ENCODE results near the gene RPS6KA6. TPM values are rescaled to one million over a fixed set of nuclear protein-coding genes. Genes with fewer than 3 reads are reported as not detected.

RPS6KA6 gene
- polyA plus RNA-seq, 1 donor (not counting 4 experiments of a cell fraction or from before 2014, with no cell fraction given): 2.7 TPM

DNA sequence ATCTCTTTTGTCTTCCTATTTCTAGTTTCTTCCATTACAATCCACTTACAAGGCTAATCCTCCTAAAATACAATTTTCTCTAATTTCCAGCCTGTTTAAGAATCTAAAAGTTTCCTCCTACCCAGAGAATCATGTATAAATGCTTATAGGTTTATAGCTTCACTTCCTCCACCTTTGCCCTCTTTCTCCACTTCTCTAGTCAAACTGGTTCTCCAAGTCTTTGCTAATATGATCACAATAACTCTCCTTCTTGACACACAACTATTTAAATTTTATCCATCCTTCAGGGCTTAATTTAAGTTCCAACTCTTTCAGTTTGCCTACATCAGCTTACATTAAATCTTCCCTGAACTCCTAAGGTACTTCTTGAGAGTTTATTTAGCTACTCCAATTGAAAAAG lies 69.2 kb downstream of the RPS6KA6 start:
- Histone ChIP-seq H3K9me3 (ENCODE audit: control insufficient read depth, low read depth, low read length) (no peaks in the 10 kb centered on the region), H4K20me1 (ENCODE audit: control insufficient read depth, extremely low read depth, insufficient read depth, low read length) (no peaks in the 10 kb centered on the region), H3K27me3 (ENCODE audit: control insufficient read depth, extremely low read depth, insufficient read depth, low read length) (no peaks in the 10 kb centered on the region), H3K27ac (ENCODE audit: control insufficient read depth, insufficient read depth, low read length) (no peak overlapping the region), H3K36me3 (ENCODE audit: control insufficient read depth in 2 of 2, extremely low read depth in 1 of 2, insufficient read depth in 2 of 2, low read length in 2 of 2) (no peaks in the 10 kb centered on the region), H3K4me1 (ENCODE audit: control insufficient read depth, extremely low read depth, insufficient read depth, low read length) (peaks cover 7% of the 10 kb centered on the region), H3K9me1 (ENCODE audit: control insufficient read depth, extremely low read depth, insufficient read depth, low read length) (no peaks in the 10 kb centered on the region), H3K4me3 (ENCODE audit: control insufficient read depth in 2 of 3, extremely low read depth in 1 of 3, insufficient read depth in 2 of 3, low read depth in 1 of 3, low read length in 3 of 3) (no peak overlapping the region), H3K9ac (ENCODE audit: control insufficient read depth, extremely low read depth, insufficient read depth, low read length) (no peak overlapping the region), H3K4me2 (ENCODE audit: control insufficient read depth, extremely low read depth, insufficient read depth, low read depth, low read length) (no peak overlapping the region), H2AFZ (ENCODE audit: control insufficient read depth, low read length) (no peak overlapping the region), H3K79me2 (ENCODE audit: control insufficient read depth, insufficient read depth, low read length) (no peaks in the 10 kb centered on the region)
- FAIRE-seq: no peak
- no peak for TF ChIP-seq EZH2 (IDR thresholded peaks at IDR 0.05; ENCODE audit: low read length)
- TF ChIP-seq, protein P1, sequence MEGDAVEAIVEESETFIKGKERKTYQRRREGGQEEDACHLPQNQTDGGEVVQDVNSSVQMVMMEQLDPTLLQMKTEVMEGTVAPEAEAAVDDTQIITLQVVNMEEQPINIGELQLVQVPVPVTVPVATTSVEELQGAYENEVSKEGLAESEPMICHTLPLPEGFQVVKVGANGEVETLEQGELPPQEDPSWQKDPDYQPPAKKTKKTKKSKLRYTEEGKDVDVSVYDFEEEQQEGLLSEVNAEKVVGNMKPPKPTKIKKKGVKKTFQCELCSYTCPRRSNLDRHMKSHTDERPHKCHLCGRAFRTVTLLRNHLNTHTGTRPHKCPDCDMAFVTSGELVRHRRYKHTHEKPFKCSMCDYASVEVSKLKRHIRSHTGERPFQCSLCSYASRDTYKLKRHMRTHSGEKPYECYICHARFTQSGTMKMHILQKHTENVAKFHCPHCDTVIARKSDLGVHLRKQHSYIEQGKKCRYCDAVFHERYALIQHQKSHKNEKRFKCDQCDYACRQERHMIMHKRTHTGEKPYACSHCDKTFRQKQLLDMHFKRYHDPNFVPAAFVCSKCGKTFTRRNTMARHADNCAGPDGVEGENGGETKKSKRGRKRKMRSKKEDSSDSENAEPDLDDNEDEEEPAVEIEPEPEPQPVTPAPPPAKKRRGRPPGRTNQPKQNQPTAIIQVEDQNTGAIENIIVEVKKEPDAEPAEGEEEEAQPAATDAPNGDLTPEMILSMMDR (optimal IDR thresholded peaks at IDR 0.05 in 1 of 3, IDR thresholded peaks at IDR 0.05 in 1 of 3, conservative IDR thresholded peaks at IDR 0.05 in 1 of 3; ENCODE audit: extremely low read depth in 1 of 3, insufficient read depth in 2 of 3, low read length in 3 of 3): no peak
- dilution Hi-C loops (cut with MboI; ENCODE audit: extremely low pct_ligation_motif_present, low sequenced_read_pairs): no loop called here
- no peak for DNase-seq (ENCODE audit: low read depth, low spot score)

GRCh38 chrX:84118315-84118714 lies 69.7 kb downstream of the RPS6KA6 start:
- Histone ChIP-seq H3K27me3 (ENCODE audit: control insufficient read depth, extremely low read depth, insufficient read depth, low read length) (no peaks in the 10 kb centered on the region), H3K9me3 (ENCODE audit: control insufficient read depth, low read depth, low read length) (no peaks in the 10 kb centered on the region), H3K27ac (ENCODE audit: control insufficient read depth, insufficient read depth, low read length) (no peak overlapping the region), H3K79me2 (ENCODE audit: control insufficient read depth, insufficient read depth, low read length) (no peaks in the 10 kb centered on the region), H3K4me1 (ENCODE audit: control insufficient read depth, extremely low read depth, insufficient read depth, low read length) (peaks cover 5% of the 10 kb centered on the region), H3K36me3 (ENCODE audit: control insufficient read depth in 2 of 2, extremely low read depth in 1 of 2, insufficient read depth in 2 of 2, low read length in 2 of 2) (no peaks in the 10 kb centered on the region), H2AFZ (ENCODE audit: control insufficient read depth, low read length) (no peak overlapping the region), H3K4me2 (ENCODE audit: control insufficient read depth, extremely low read depth, insufficient read depth, low read depth, low read length) (no peak overlapping the region), H3K4me3 (ENCODE audit: control insufficient read depth in 2 of 3, extremely low read depth in 1 of 3, insufficient read depth in 2 of 3, low read depth in 1 of 3, low read length in 3 of 3) (no peak overlapping the region), H3K9ac (ENCODE audit: control insufficient read depth, extremely low read depth, insufficient read depth, low read length) (no peak overlapping the region), H4K20me1 (ENCODE audit: control insufficient read depth, extremely low read depth, insufficient read depth, low read length) (no peaks in the 10 kb centered on the region), H3K9me1 (ENCODE audit: control insufficient read depth, extremely low read depth, insufficient read depth, low read length) (no peaks in the 10 kb centered on the region)
- no peak for TF ChIP-seq EZH2 (IDR thresholded peaks at IDR 0.05; ENCODE audit: low read length)
- TF ChIP-seq, protein P1 (optimal IDR thresholded peaks at IDR 0.05 in 1 of 3, IDR thresholded peaks at IDR 0.05 in 1 of 3, conservative IDR thresholded peaks at IDR 0.05 in 1 of 3; ENCODE audit: extremely low read depth in 1 of 3, insufficient read depth in 2 of 3, low read length in 3 of 3): no peak
- no peak for FAIRE-seq
- dilution Hi-C loops (cut with MboI; ENCODE audit: extremely low pct_ligation_motif_present, low sequenced_read_pairs): no loop called here
- DNase-seq (ENCODE audit: low read depth, low spot score): no peak

Data from keratinocyte (primary cell).